22Rv1 (cell line): ENCODE data around the gene EVI5.

Source experiments
- ZFX ChIP-seq: fragments of 450-650 bp; IDR thresholded peaks from 2 replicates; pipeline ENCODE4 v1.6.1; 2017; ENCODE audit warnings: antibody characterized with exemption, borderline replicate concordance
- TF ChIP-seq, protein P1 (sequence below): fragments of 450-650 bp; IDR thresholded peaks from 2 replicates; pipeline ENCODE4 v1.5.1; 2017; ENCODE audit warnings: mild to moderate bottlenecking

- TF ChIP-seq, protein P1, sequence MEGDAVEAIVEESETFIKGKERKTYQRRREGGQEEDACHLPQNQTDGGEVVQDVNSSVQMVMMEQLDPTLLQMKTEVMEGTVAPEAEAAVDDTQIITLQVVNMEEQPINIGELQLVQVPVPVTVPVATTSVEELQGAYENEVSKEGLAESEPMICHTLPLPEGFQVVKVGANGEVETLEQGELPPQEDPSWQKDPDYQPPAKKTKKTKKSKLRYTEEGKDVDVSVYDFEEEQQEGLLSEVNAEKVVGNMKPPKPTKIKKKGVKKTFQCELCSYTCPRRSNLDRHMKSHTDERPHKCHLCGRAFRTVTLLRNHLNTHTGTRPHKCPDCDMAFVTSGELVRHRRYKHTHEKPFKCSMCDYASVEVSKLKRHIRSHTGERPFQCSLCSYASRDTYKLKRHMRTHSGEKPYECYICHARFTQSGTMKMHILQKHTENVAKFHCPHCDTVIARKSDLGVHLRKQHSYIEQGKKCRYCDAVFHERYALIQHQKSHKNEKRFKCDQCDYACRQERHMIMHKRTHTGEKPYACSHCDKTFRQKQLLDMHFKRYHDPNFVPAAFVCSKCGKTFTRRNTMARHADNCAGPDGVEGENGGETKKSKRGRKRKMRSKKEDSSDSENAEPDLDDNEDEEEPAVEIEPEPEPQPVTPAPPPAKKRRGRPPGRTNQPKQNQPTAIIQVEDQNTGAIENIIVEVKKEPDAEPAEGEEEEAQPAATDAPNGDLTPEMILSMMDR = no peak
- TF ChIP-seq ZFX = no peak
These were observed 279.8 kb downstream of the EVI5 start for GRCh38 chr1:92505015-92505692.
